ENCODE results near the gene FICD. TPM values are rescaled to one million over a fixed set of nuclear protein-coding genes. Genes with fewer than 3 reads are reported as not detected.

Gene FICD
- total and polyA plus RNA-seq, 2 donors (not counting 1 experiment from before 2014, with no cell fraction given), result 1.2 to 9.1 TPM

DNA sequence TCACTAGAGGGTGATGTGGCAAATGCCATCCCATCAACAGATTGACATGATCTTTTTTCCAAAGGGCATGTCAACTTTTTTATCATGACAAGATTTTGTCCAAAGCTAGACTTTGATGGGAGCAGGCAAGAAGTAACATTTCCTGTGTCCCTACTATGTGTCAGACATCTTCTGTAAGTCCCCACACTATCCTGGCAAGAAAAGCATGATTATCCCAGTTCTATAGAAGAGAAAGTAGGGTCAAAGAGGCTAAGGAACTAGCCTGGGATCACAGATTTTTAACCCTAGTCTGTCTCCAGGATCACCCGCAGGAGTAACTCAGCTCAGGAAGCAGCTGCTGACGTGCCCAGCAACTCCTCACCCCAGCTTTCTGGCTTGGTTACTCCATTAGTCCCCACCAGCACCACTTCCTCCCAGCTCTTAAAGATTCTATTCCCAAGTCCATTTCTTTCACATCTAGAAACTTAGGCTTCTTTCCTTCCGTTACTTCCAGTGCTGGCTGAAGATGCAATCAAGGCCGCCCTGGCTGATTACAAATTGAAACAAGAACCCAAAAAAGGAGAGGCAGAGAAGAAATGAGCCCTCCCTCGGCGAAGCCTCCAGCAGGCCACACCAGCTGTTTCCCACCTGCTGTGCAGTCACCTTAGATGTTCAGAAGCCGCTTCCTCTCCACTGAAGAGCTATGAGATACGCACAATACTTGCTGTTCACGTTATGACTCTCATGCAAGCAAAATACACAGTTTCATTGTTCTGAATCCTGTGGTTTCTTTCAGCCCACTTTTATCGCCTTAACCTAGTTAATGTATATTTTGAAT, 53.5 kb downstream of the FICD start:
- peak overlapping the region; percentile 17 for H3K9ac ChIP-seq (ENCODE audit: low read length)
- intact Hi-C loops (cut with micrococcal nuclease), result loop anchor here (1.0 kb wide), 1 partner anchor 49 kb away; no protein-coding TSS in a partner anchor

More for the DNA sequence above, 53.5 kb downstream of the FICD start:
- Histone ChIP-seq H3K9me3 (ENCODE audit: control extremely low read depth in 1 of 3, control insufficient read depth in 2 of 3, insufficient read depth in 1 of 3, low read length in 2 of 3) (no peaks in the 10 kb centered on the region), H2AFZ (ENCODE audit: insufficient read depth, low read depth, low read length, poor library complexity, severe bottlenecking) (no peak overlapping the region), H3K27me3 (replicated peaks in 1 of 4; ENCODE audit: control extremely low read depth in 1 of 4, control insufficient read depth in 3 of 4, insufficient read depth in 4 of 4, low read length in 3 of 4) (no peaks in the 10 kb centered on the region), H3K27ac (ENCODE audit: low read length in 2 of 2) (peak overlapping the region; percentile 76 to 80), H3K4me1 (ENCODE audit: control insufficient read depth in 2 of 2, insufficient read depth in 2 of 2, low read length in 2 of 2) (peaks cover 68 to 83% of the 10 kb centered on the region in 2 donors), H3K4me2 (replicated peaks; ENCODE audit: low read depth, low read length, poor library complexity, severe bottlenecking) (peak overlapping the region; percentile 48), H3K79me2 (ENCODE audit: control insufficient read depth, insufficient read depth, low read length) (peaks cover 9% of the 10 kb centered on the region), H3K36me3 (replicated peaks in 1 of 2; ENCODE audit: control extremely low read depth in 1 of 2, control insufficient read depth in 1 of 2, extremely low read depth in 1 of 2, insufficient read depth in 2 of 2, low read length in 1 of 2) (peaks cover 19 to 56% of the 10 kb centered on the region in 2 experiments), H4K20me1 (ENCODE audit: control insufficient read depth, insufficient read depth, low read length, poor library complexity, severe bottlenecking) (no peaks in the 10 kb centered on the region), H3K4me3 (ENCODE audit: control extremely low read depth in 1 of 5, extremely low read depth in 1 of 5, insufficient read depth in 1 of 5, low read depth in 2 of 5, low read length in 4 of 5) (no peak overlapping the region)
- H3K27ac Mint-ChIP-seq, result peak overlapping the region; percentile 93
- DNase-seq (peak; percentile 74), ATAC-seq (ENCODE audit: low read depth) (peak; percentile 70)
- ChIA-PET POLR2A (interaction anchor here (0.7 to 3.7 kb wide), 8 partner anchors 49 to 289 kb away, joined by 3 to 26 read pairs (median 6); partner anchors contain the start of genes SELPLG and SSH1), CTCF (interaction anchor here (0.6 to 19.8 kb wide), 10 partner anchors 11 to 385 kb away, joined by 3 to 424 read pairs (median 6); partner anchors contain the start of gene SELPLG)
- TF ChIP-seq EZH2 (IDR thresholded peaks at IDR 0.05; ENCODE audit: borderline replicate concordance, insufficient read depth, low read depth, low read length, poor library complexity, severe bottlenecking), result no peak
- TF ChIP-seq, protein P1, sequence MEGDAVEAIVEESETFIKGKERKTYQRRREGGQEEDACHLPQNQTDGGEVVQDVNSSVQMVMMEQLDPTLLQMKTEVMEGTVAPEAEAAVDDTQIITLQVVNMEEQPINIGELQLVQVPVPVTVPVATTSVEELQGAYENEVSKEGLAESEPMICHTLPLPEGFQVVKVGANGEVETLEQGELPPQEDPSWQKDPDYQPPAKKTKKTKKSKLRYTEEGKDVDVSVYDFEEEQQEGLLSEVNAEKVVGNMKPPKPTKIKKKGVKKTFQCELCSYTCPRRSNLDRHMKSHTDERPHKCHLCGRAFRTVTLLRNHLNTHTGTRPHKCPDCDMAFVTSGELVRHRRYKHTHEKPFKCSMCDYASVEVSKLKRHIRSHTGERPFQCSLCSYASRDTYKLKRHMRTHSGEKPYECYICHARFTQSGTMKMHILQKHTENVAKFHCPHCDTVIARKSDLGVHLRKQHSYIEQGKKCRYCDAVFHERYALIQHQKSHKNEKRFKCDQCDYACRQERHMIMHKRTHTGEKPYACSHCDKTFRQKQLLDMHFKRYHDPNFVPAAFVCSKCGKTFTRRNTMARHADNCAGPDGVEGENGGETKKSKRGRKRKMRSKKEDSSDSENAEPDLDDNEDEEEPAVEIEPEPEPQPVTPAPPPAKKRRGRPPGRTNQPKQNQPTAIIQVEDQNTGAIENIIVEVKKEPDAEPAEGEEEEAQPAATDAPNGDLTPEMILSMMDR (IDR thresholded peaks at IDR 0.05), result no peak
- peak overlapping the region; percentile 80 for H3K4me3 Mint-ChIP-seq
- H3K9me3 Mint-ChIP-seq (ENCODE audit: insufficient read depth), result no peaks in the 10 kb centered on the region
- WGBS (ENCODE audit: insufficient coverage), result 22% methylated on average over 9 of the region's 10 CpGs
- H3K27me3 Mint-ChIP-seq, result no peaks in the 10 kb centered on the region
- peaks cover 92% of the 10 kb centered on the region for H3K4me1 Mint-ChIP-seq

Other genes with a start within 250 kb of the FICD start
- 0.49 and 0.54 TPM in 2 replicates for gene CMKLR1, start 176.0 kb upstream of the FICD start, total RNA-seq
- 0.06 and 0.10 TPM in 2 replicates for gene CMKLR1, start 176.0 kb upstream of the FICD start, polyA plus RNA-seq
- gene SART3, start 45.9 kb downstream of the FICD start, total RNA-seq, result 131 and 142 TPM in 2 replicates
- 24.1 and 31.9 TPM in 2 replicates for gene SART3, start 45.9 kb downstream of the FICD start, polyA plus RNA-seq
- gene ISCU, start 47.3 kb downstream of the FICD start, total RNA-seq, result 190 and 209 TPM in 2 replicates
- 166 and 173 TPM in 2 replicates for gene ISCU, start 47.3 kb downstream of the FICD start, polyA plus RNA-seq
- gene TMEM119, start 82.8 kb downstream of the FICD start, total RNA-seq, result 0.25 TPM in 1 of 2 replicates, not detected in the other
- gene TMEM119, start 82.8 kb downstream of the FICD start, polyA plus RNA-seq, result not detected in 2 replicates
- 6.1 and 6.2 TPM in 2 replicates for gene SELPLG, start 118.6 kb downstream of the FICD start, total RNA-seq
- gene SELPLG, start 118.6 kb downstream of the FICD start, polyA plus RNA-seq, result 4.7 and 8.0 TPM in 2 replicates
- gene CORO1C, start 216.2 kb downstream of the FICD start, total RNA-seq, result 58.9 and 68.0 TPM in 2 replicates
- 19.2 and 26.6 TPM in 2 replicates for gene CORO1C, start 216.2 kb downstream of the FICD start, polyA plus RNA-seq